Measurements from ENCODE around the gene SGMS1.

GRCh38 chr10:50629495-50630122 lies 5.9 kb upstream of the SGMS1 start:
- TF ChIP-seq CTCF (IDR thresholded peaks at IDR 0.05) (no peak), POLR2AphosphoS5 (IDR thresholded peaks at IDR 0.05) (no peak), POLR2A (IDR thresholded peaks at IDR 0.05) (no peak)

Measured in prostate gland (tissue), 2 donors.